ENCODE results near the gene AADAC.
"Not testable (repeated sequence)": the region's sequence is repeated elsewhere in the genome, so short reads cannot be mapped to it uniquely, and the experiment has no call there.

Gene AADAC

DNA sequence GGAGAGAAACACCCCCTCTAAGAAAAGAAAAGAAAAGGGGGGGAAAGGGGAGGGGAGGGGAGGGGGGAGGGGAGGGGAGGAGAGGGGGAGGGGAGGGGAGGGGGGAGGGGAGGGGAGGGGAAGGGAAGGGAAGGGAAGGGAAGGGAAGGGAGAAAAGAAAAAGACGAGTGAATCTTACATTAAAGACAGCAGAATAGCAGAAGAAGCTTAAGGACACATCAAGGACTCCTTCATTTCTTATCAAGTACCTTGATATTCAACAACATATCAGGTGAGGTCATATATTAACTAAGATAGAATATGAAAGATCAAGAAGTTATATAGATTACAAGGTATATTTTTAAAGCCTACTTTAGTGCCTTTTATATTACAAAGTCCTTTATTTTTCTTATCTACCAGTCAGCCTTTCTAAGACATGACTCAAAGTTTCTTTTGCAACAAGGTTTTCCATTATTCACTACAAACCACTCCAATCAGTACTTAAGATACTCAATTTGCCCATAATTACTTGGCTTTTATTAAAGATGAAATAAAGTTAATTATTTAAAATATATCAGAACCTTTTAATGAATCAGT, 17.7 kb upstream of the AADAC start:
- DNase-seq (ENCODE audit: low read depth): no peak

DNA sequence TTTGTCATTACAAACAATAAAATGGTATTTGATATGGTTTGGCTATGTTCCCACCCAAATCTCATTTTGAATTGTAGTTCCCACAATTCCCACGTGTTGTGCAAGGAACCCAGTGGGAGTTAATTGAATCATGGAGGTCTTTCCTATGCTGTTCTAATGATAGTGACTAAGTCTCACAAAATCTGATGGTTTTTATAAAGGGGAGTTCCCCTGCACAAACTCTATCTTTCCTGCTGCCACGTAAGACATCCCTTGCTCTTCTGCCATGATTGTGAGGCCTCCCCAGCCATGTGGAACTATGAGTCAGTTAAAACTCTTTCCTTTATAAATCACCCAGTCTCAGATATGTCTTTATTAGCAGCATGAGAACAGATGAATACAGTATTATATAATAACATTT, 15.4 kb upstream of the AADAC start:
- DNase-seq (ENCODE audit: low read depth): no peak

DNA sequence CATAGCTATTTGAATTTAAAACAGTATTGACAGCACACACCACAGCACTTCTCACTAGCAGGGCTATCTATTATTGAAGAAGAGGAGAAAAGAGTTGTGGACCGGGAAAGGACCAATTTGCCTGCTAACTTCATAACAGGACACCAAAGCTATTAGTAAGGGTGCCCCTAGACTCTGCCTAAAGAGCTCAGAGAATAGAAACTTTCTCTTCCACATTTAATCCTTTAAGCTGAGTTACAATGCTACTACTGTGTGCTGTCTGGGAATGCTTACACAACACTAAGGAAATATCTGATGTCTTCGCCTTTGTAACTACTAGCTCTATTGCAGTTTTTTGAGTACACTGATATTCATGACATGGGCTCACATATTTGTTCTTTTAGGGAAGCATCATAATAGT, 13.5 kb upstream of the AADAC start:
- DNase-seq (ENCODE audit: low read depth): no peak

DNA sequence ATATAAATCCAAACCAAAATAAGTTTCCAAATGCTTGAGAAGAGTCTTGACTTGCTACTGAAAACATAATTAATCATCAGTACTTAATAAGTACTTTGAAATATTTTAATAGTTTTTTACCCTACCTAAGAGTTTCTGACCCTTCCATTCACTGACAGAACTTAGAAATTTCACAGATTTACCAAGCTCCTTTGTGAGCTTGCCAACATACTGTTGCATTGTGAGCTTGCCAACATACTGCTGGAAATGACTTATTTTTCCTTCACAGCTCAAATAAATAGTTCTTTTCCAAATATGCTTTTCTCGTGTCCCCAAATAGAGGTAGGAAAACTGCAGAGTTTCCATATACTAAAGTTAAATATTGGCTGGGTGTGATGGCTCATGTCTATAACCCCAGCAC, 9.6 kb upstream of the AADAC start:
- DNase-seq (ENCODE audit: low read depth): no peak

DNA sequence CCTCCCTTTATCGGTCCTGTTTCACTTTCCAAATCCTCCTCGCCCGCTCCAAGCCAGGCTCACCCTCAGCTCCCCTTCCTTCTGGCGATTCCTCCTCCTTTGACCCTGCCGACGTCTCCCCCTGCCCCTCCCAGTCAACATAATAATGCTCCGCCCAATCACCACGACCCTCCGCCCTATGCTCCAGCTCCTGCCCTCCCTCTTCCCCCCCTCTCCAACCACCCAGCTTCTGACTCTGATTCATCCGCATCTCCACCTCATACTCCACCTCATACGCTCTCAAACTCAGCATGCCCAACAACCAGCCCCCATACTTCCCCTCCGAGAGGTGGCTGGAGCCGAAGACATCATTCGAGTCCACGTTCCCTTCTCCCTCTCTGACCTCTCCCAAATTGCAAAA, 7.1 kb upstream of the AADAC start:
- DNase-seq (ENCODE audit: low read depth): no peak

DNA sequence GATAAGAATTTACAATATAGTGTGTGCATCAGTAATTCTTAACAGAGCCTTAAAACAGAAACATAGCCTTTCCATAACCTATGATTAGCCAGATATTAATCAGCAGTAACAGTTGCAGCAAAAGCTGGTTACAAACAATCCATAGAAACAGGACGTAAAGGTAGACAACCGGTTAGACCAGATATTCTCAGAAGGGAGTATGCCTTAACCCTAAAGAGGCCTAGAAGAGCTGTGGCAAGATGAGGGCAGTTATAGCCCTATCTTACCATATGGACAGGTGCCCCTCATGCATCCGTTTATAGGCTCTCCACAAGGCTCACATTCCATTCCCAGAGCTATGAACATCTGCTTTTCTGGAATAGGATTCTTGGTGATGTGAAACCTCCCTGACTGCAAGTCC, 5.0 kb upstream of the AADAC start:
- DNase-seq (ENCODE audit: low read depth): not testable (repeated sequence)

DNA sequence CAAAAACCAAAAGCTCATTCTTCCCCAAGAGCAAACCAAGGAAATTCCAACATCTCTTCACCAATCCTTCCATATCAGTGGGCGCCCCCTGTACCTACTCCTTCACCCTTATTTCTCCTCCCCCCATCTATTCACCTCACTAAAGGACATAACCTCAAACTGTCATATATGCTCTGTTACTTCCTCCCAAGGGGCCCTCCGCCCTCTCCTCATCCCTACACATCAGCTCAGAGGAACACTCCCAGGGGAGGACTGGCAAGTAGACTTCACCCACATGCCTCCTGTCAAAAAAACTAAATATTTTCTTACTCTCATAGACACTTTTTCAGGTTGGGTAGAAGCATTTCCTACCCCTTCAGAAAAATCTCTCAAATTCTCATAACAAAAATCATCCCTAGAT, 2.4 kb upstream of the AADAC start:
- no peak for DNase-seq (ENCODE audit: low read depth)

DNA sequence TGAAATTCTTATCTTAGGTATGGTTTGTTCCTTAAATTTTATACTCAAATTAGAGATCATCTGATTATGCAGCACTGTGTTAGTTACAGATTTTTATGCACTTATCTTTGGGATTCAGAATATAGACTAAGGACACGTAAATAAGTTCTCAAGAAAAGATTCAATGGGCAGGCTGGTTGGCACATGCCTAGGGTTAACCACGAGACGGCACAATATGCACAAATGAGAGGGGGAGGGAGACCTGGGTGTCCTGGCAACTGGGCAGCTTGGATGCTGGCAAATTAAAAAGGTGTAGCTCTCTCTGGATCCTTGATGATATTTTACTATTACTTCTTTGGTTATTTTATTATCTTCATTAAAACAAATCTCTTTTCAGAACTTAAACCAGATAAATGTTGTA, 672 bp downstream of the AADAC start:
- DNase-seq (ENCODE audit: low read depth): no peak

DNA sequence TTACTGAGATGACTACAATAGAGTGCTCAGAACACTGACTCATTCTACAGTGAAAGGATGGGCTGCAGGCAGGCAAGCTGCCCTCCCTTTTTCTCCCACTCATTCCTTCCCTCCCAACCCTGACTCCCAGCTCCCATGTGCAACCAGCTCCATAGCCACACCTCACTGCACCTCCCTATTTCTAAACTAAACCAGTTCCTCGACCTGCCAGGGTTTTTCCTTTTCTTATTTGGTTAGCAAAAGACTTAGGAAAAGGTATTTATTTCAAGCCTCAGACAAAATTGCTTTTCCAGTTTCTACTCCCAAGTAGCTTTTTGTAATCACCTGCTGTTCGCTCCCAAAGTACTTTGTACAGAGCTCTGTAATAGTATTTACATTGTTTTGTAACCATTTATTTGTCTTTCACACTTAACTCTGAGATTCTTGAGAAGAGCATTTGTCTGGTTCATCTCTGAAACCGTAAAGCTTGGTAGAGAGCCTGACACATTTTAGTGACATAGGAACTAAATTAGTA, 2.2 kb downstream of the AADAC start:
- DNase-seq (ENCODE audit: low read depth): no peak

DNA sequence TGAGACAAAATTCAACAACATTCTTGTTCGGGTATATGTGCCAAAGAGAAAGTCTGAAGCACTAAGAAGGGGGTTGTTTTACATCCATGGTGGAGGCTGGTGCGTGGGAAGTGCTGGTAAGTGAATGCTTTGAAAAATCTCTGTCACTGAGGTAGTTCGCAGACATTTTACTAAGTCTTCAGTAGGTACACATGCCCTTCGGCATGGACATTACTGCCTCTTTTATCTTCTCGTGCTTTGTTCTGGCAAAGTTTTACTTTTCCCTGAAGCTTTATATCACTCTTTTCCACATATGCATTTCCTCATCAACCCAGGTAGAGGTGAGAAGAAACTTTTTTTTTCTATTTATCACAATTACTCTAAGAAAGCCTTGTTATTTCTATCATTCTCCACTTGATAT, 3.6 kb downstream of the AADAC start:
- DNase-seq (ENCODE audit: low read depth): no peak

DNA sequence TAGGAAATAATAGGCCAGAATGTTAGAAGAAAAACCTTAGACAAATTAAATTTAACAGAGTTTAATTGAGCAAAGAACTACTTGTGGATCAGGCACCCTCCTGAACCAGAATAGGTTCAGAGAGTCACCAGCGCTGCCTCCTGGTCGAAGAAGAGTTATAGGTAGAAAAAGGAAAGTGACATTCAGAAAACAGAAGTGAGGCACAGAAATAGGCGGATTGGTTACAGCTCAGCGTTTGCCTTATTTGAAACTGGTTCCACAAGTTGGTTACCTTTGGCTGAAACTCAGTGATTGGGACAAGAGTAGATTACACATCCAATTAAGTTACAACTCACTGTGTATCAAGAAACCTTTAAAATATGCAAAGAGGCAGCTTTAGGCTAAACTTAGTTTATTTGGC, 4.4 kb downstream of the AADAC start:
- DNase-seq (ENCODE audit: low read depth): no peak

DNA sequence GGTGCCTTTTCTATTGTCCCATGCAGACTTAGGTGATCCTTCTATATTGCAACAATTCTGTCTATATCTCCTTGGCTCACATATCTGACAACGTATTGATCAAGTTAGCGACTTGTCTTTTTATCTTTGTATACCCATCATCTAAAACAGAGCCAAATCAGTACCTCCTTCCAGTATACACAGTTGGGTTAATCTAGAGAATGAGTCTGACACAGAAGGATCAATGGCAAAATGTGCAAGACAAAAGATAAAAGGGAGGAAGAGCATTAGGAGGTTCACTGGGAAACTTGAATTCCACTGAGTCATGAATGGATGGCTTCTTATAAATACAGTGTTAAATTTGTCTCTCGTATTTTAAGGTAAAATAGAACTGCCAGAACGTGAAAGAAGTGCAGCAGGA, 6.0 kb downstream of the AADAC start:
- DNase-seq (ENCODE audit: low read depth): no peak

DNA sequence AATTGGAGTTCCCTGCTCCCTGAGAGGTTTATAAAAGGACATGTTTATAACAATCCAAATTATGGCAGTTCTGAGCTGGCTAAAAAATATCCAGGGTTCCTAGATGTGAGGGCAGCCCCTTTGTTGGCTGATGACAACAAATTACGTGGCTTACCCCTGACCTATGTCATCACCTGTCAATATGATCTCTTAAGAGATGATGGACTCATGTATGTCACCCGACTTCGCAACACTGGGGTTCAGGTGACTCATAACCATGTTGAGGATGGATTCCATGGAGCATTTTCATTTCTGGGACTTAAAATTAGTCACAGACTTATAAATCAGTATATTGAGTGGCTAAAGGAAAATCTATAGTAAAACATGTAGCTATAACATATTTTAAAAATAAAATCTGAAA, 13.9 kb downstream of the AADAC start:
- no peak for DNase-seq (ENCODE audit: low read depth)

DNA sequence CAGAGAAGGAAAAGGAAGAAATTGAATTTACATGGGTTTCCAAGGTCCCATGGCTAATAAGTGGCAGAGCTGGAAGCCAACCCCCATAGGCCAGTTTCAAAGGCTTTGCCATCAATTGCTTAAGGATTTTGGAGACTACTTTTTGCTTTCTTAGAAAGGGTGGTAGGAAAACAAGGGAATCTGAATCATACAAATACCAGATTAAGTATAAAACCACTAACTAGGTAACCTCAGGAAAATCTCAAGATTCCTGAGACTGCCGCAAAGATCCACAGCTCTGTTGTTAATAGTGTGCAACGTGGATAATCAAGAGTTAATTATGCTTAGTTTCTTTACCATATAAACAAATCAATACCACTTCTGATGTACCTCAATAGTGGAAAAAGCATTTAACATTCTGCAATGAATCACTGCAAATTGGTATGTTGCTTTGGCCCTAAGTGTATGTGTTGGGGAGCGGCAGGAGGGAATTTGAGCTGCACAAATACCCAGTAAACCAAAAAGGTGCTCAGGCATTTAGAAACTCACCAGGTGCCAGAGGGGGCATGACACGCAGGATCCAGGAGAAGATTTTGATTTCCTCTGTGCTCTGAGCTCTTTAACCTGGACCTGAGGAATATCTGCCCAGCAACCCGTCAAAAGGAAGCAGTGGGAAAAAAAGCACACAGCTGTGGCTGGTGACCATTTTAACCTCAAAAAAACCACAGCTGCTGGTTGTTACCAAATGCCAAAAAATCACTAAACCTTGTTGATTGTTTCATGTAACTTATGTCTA, 22.0 kb downstream of the AADAC start:
- DNase-seq (ENCODE audit: low read depth): no peak

DNA sequence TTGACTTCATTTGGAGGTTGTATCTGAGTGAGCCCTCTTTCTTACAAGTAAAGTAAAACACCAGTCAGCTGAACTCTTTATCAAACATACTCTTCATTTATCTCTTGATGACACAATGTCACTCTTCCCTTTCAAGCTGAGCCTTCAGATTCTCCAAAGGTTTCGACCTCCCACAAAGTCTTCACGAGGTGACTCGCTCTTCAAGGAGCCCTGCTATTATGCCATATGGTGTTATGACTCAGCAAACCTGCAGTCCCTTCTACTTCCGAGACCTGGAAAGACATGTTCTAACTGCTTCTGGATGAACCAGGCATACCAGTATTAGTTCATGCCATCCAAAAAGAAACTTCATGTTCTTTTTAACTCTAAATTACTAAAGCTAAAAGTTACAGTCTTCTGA, 23.1 kb downstream of the AADAC start:
- DNase-seq (ENCODE audit: low read depth): no peak

DNA sequence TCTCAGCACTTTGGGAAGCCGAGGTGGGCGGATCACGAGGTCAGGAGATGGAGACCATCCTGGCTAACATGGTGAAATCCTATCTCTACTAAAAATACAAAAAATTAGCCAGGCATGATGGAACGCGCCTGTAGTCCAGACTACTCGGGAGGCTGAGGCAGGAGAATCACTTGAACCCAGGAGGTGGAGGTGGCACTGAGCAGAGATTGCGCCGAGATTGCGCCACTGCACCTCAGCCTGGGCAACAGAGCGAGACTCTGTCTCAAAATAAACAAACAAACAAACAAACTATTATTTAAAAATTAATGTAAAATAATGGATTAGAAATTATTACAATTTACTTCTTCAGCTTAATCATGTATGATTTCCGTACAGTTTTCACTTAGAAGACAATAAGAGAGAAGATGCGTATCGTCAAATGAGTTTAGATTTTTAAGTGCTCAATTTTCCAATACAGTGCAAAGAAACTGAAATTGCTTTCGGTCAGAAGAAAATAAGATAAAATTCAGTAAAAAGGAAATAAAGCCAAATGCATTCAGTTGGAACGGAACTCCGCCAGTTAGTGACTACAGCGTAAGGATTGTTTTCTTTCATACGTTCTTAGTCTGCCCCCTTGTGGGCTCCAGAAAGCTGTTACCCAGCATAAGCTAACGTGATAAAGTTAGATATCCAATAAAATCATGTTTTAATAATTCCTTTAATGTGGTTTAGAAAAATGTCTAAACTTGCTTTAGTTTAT, 24.8 kb downstream of the AADAC start:
- DNase-seq (ENCODE audit: low read depth): peak; percentile 3

DNA sequence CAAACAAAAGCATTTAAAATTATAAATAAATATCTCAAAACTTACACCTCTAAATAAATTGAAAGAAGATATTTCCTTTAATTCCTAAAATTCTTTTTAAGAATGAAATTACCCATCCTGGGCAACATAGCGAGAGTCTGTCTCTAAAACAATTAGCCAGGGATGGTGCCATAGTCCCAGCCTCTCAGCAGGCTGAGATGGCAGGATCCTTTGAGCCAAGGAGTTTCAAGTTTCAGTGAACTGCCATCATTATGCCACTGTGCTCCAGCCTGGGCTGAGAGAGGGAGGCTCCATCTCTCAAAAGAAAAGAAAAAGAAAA, 25.4 kb downstream of the AADAC start:
- no peak for DNase-seq (ENCODE audit: low read depth)

DNA sequence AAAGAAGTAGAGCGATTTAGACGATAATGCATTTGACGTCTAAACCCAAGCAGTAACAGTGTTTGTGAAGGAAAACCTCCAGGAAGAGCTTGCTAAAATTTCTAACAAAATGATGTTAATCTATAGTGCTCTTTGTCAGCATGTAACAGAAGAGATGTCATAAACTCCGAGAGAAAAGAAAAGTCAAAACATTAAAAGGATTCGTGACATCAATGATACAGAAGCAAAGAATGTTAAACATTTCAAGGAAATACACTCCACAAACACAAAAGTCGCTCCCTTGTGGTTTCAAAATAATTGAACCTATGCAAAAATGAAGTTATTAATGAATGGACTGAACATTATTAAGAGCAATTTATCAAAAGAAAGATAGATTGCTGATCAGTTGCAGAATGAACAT, 27.9 kb downstream of the AADAC start:
- no peak for DNase-seq (ENCODE audit: low read depth)

DNA sequence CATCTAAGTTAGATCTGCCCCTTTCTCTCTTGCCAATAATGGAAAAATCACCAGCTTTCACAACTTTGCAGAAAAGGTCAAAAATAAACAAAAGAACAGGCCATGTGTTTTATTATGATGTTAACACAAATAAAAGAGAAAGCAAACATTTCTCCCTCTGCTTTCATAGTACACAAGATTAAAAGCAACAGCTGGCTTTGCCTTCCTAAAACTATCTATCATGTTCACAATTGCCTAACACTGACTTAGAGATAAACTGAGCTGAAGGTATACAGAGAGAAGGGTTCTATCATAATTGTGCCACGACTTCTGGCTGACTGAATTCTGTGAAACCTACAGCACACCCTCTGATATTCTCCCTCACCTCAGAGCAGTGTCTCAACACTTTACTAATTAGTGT, 29.4 kb downstream of the AADAC start:
- DNase-seq (ENCODE audit: low read depth): no peak

DNA sequence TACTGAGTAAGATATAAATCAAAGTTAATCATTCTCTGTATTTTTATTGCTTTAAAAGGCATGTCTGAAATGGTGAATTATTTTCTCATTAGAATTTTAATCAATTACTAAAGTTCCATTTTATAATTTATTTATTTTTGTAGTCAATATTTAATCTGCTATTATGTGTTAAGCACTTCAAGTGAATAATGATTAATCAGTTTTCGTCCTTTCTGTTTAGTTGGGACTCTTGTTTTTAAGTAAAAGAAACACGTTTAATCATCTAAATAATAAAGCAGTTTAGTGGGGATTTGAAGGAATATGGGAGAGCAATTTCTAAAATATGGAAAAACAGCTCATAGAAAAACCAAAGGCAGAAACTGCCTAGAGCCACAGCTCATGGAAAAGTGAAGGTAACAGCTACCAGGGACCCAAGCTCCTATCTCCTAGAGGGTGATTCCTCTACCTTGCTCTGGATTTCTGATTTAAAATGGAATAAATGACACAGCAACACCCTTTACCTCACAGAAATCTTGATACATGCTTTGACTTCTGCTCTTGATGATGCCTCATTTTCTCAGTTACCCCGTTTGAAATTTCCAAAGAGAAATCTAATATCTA, 31.5 kb downstream of the AADAC start:
- no peak for DNase-seq (ENCODE audit: low read depth)

DNA sequence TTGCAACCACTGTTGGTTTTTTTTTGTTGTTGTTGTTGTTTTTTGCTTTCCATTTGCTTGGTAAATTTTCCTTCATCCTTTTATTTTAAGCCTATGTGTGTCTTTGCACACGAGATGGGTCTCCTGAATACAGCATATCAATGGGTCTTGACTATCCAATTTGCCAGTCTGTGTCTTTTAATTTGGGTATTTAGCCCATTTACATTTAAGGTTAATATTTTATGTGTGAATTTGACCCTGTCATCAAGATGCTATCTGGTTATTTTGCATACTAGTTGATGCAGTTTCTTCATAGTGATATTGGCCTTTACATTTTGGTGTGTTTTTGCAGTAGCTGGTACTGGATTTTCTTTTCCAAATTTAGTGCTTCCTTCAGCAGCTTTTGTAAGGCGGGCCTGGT, 36.1 kb downstream of the AADAC start:
- not testable (repeated sequence) for DNase-seq (ENCODE audit: low read depth)

DNA sequence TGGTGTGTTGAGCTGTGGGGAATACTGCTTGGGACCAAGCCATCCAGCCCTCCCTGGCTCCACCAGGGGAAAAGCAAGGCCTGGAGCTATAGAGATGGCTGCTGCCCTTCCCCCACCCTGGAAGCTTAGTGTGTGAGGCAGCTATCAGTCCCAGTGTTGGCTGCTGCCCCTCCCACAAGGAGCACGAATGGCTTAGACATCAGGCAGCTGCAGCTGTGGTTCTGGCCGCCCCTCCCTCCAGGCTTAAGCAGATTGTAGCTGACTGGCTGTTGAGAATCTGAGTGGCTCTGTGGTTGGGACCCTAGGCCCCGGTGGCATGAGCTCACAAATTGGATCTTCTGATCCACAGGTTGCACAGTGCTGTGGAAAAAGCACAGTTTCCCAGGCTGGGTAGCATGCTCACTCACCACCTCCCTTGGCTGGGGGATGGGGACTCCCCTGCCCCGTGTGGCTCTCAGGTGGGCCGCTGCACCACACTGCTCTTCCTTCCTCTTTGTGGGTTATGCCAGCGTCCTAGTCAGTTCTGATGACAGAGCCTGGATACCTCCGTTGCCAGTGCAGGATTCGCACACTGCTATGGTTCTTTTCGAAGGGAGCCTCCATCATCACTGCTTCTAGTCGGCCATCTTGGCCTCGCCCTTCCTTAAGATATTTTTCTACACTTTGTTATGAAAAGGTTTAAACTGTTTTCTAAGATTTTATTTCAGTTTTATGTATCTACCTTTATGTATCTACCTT, 38.3 kb downstream of the AADAC start:
- no peak for DNase-seq (ENCODE audit: low read depth)

Measured in activated T-cell treated with anti-CD3 and anti-CD28 coated beads for 1 hour (primary cell).